Right lobe of liver (tissue), 4 donors: ENCODE results near the gene HRAS.

Source experiments
- POLR2A ChIP-seq: fragments of 450-650 bp; IDR thresholded peaks from one replicate; pipeline ENCODE4 v1.6.1; 2017; ENCODE audit warnings: antibody characterized with exemption, mild to moderate bottlenecking
- TF ChIP-seq, protein P1 (sequence below), 4 donors: fragments of 200-600 bp in 3 of 4; fragments of 450-650 bp in 1 of 4; IDR thresholded peaks; one replicate each; pipeline versions ENCODE4 v1.5.1 to v1.8.0; 2016 to 2022; ENCODE audit warnings: antibody characterized with exemption in 4 of 4, mild to moderate bottlenecking in 2 of 4
- donor health status: DM: no; HTN: no; CAD: no.
- donor health status: DM: no; HTN: no; CAD: no.
- donor health status: DM: no; HTN: yes; CAD: no.

- TF ChIP-seq, protein P1, sequence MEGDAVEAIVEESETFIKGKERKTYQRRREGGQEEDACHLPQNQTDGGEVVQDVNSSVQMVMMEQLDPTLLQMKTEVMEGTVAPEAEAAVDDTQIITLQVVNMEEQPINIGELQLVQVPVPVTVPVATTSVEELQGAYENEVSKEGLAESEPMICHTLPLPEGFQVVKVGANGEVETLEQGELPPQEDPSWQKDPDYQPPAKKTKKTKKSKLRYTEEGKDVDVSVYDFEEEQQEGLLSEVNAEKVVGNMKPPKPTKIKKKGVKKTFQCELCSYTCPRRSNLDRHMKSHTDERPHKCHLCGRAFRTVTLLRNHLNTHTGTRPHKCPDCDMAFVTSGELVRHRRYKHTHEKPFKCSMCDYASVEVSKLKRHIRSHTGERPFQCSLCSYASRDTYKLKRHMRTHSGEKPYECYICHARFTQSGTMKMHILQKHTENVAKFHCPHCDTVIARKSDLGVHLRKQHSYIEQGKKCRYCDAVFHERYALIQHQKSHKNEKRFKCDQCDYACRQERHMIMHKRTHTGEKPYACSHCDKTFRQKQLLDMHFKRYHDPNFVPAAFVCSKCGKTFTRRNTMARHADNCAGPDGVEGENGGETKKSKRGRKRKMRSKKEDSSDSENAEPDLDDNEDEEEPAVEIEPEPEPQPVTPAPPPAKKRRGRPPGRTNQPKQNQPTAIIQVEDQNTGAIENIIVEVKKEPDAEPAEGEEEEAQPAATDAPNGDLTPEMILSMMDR (IDR thresholded peaks at IDR 0.05) = no peak
- no peak for TF ChIP-seq POLR2A
Observed at GRCh38 chr11:556662-557256, 21.4 kb upstream of the HRAS start.
